DMS 273 treated with DMSO at 0.1 percent for 48 hours (cell line): Measurements from ENCODE around the gene SMTN.
"Not testable (repeated sequence)": the region's sequence is repeated elsewhere in the genome, so short reads cannot be mapped to it uniquely, and the experiment has no call there.

ENCODE experiments used
- DNase-seq: peaks from one replicate; lab custom pipeline; 2025; lab: John Stamatoyannopoulos, UW

SMTN gene

GRCh38 chr22:31104869-31105268 is 23.8 kb downstream of the SMTN start:
- no peak for DNase-seq

- no peak for DNase-seq
These were observed 24.3 kb downstream of the SMTN start for GRCh38 chr22:31105282-31105929.

DNA sequence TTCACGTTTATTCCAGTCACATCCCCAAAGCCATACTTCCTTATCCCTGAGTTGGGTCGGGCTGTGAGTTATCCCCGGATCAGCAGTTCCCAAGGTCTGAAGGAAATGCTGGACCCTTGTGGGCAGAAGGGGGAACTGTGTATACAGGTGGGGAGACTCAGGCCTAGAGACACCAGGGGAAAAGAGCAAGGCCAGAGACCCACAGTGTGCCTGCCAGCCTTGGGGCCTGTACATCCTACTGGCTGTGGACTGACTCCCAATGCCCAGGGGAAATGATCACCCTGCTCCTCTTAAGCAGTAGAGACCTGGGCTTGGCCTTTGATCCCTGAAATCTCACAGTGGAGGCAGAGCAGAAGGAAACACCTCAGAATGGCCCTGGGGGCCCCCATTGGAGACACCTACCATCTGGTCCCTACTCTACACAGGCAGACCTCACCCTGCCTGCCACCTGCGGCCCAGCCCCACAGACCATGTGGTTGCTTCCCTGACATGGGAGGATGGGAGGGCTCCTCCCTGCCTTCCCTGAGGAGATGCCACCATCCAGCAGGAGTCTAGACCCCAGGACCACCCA is 25.0 kb downstream of the SMTN start:
- DNase-seq: no peak

- DNase-seq: no peak
These were observed 25.6 kb downstream of the SMTN start for GRCh38 chr22:31106731-31107177.

- DNase-seq: peak; percentile 86
These were observed 26.2 kb downstream of the SMTN start, which contains the start of gene SELENOM for GRCh38 chr22:31107178-31107893. TSS of gene SELENOM (minus strand) at chr22:31107568. CDS start at chr22:31107505, 63 bp downstream.

DNA sequence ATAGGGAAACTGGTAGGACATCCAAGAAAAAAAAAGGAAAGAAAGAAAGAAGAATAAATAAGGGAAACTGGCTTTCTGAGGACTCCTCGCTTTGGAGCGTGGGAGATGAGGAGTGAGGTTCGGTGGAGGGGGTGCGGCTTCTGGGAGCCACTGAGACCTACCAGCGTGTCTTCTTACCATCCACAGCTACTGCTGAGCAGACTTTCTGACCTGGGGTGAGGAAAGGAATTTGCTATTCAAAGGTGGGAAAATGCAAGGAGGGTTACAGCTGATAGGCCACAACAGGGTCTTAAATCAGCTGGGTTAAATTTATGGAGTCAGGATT is 26.7 kb downstream of the SMTN start:
- no peak for DNase-seq

DNA sequence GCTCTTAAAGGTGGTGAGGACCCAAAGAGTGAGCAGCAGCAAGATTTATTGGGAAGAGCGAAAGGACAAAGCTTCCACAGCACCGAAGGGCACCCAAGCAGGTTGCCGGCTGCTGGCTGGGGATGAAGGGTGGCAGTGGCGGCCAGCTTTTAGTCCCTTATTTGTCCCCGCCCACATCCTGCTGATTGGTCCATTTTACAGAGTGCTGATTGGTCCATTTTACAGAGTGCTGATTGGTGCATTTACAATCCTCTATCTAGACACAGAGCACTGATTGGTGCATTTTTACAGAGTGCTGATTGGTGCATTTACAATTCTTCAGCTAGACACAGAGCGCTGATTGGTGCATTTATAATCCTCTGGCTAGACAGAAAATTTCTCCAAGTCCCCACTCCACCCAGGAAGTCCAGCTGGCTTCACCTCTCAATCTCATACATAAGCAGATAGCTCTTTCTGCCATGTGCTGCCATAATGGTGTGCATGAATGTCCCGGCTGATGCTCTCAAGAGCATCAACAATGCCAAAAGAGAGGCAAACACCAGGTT is 31.5 kb downstream of the SMTN start:
- DNase-seq: not testable (repeated sequence)

- DNase-seq: no peak
These were observed 37.1 kb downstream of the SMTN start for GRCh38 chr22:31118046-31118820.

GRCh38 chr22:31119026-31119717 is 38.1 kb downstream of the SMTN start:
- no peak for DNase-seq

- no peak for DNase-seq
These were observed 39.1 kb downstream of the SMTN start for GRCh38 chr22:31120230-31120629.

GRCh38 chr22:31120642-31121041 is 39.5 kb downstream of the SMTN start:
- no peak for DNase-seq

GRCh38 chr22:31121403-31121802 is 40.3 kb downstream of the SMTN start:
- no peak for DNase-seq

DNA sequence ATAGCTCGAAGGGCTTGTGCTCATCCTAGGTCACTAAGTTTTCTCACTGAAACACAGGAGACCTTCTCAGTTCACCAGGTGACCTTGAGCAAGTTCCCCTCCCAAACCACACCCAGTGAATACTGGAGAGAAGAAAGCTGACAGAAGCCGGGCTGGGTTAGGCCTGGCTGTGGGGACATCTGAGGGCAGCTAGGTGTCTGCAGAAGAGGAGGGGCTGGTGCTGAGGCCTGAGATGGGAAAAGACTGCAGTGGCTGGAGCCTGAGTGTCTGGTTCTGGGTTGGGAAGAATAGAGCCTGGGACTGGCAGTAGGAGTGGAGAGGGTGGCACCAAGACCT is 41.0 kb downstream of the SMTN start:
- DNase-seq: no peak

DNA sequence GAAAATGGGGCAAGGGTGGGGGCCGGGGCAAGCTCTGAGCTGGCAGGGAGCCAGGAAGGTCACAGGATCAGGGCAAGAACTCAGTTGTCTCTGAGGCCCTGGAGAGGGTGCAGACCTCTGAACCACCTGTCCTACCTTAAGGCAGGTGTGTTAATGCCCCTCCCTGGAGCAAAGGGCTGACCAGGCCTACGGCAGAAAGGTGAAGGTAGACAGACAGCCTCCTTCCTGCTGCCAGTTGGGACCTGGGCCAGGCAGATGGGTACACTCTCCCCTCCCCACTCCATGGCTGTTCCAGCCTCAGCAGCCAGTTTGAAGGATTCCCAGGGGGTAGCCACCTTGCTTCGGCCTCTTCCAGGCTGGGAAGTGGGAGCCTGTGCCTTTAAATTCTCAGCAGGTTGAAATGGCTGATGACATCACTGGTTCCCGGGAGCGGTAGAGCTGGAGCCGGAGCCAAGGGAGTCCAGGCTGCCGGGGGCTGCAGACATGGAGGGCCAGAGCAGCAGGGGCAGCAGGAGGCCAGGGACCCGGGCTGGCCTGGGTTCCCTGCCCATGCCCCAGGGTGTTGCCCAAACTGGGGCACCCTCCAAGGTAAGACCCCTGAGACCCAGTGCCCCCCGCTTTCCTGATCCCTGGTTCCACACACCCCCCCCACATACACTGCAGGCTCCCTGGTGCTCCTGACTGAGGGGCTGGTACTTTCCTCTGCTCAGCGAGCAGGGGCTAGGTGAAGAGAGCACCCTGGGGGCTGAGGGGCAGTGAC is 41.6 kb downstream of the SMTN start, which contains the start of gene INPP5J:
Gene INPP5J, plus strand, starts transcription at position 435 of the 760 bp plus-strand sequence. Its CDS starts 49 bp downstream, at position 484.
- DNase-seq: peak; percentile 15

DNA sequence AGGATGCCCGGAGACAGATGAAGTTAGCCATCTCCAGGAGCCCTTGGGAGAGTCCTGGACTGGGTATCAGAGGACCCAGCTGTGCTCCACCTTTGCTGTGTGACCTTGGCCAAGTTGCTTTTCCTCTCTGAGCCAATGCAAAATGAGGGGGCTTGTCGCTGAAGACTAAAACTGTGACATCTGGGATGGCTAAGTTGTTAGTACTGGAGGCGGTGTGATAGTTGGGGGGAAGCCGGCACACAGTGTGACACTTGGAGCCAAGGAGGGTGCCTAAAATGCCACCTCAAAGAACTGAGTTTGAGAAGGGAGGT is 42.1 kb downstream of the SMTN start:
- DNase-seq: no peak

DNA sequence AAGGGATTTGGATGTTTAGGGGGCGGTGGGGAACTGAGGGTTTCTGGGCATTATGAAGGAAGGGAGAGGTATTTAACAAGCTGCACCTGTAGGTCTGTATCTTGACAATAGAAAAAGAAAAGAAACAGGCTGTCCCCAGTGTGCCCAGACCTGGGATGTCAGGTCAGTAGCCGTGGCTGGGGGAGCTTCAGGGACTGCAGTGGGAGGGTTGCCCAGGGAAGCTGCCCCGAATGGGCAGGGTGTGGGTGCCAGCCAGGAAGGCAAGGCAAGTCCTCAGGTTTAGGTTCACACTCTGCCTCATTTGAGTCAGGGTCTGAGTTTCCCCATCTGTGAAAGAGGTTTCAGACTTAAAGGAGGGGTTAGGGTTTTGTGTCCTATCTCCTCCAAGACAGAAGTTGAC is 43.2 kb downstream of the SMTN start:
- DNase-seq: no peak

- DNase-seq: no peak
These were observed 43.8 kb downstream of the SMTN start for GRCh38 chr22:31124811-31125465.

DNA sequence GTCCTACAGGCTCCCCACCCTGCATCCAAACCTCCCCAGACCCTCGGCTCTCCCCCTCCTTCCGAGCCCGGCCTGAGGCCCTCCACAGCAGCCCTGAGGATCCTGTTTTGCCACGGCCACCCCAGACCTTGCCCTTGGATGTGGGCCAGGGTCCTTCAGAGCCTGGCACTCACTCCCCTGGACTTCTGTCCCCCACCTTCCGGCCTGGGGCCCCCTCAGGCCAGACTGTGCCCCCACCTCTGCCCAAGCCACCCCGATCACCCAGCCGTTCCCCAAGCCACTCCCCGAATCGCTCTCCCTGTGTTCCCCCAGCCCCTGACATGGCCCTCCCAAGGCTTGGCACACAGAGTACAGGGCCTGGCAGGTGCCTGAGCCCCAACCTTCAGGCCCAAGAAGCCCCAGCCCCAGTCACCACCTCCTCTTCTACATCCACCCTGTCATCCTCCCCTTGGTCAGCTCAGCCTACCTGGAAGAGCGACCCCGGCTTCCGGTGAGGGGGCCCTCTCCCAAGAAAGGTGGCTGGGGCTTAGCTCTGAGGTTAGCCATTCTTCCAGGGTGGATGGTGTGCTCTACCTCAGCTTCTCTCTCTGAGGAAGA is 44.5 kb downstream of the SMTN start:
- no peak for DNase-seq

GRCh38 chr22:31126128-31126868 is 45.2 kb downstream of the SMTN start:
- DNase-seq: no peak

DNA sequence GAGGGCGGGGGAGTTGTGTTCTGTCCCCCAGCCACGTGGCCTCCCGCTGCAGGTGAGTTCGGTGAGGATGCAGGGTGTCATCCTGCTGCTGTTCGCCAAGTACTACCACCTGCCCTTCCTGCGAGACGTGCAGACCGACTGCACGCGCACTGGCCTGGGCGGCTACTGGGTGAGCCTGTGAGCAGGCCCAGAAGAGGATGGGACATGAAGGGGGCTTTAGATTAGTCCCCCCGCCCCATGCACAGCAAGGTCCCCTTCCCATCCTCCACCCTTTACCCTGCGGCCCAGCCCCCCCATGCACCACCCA is 45.7 kb downstream of the SMTN start:
- DNase-seq: no peak
